CD4-positive, alpha-beta T cell treated with Interleukin-21 for 1 hour (primary cell): Measurements from ENCODE around the gene CNIH3.
"Not testable (repeated sequence)": the region's sequence is repeated elsewhere in the genome, so short reads cannot be mapped to it uniquely, and the experiment has no call there.

Experiments used
- DNase-seq: peaks from one replicate; pipeline ENCODE4 v3.0.0-alpha.2; 2020

Gene CNIH3

DNA sequence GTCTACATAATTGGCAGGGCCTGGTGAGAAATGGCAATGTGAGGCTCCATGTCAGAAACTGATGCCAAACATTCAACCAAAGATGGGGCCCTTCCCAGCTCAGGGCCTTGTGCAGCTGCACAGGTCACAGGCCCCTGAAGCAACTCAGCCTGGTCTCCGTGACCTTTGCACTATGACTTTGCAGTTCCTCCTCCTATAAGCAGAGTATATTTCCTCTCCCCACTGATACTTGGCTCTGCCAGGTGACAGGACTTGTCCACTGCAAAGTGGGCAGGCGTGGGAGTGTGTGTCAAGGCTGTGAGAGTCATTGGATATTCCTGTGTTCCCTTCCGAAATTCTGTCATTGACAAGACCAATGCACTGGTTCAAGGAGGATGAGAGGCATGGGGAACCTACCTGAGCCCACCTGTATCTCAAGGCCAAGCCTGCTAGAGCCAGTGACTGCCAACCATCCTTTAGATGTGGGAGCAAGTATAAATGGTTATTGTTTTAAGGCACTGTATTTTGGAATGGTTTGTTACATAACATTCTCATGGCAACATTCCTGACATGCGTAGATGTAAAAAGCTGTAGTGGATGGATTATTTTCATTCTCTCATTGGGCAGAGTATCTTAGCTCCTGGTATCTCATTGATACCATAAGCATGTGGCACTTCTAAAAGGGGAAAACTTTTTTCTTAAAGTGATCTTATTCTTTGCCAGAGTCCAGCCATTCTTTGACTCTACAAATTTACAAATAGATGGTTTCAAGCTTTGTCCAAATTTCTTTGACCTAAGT is 75.2 kb downstream of the CNIH3 start:
- no peak for DNase-seq

DNA sequence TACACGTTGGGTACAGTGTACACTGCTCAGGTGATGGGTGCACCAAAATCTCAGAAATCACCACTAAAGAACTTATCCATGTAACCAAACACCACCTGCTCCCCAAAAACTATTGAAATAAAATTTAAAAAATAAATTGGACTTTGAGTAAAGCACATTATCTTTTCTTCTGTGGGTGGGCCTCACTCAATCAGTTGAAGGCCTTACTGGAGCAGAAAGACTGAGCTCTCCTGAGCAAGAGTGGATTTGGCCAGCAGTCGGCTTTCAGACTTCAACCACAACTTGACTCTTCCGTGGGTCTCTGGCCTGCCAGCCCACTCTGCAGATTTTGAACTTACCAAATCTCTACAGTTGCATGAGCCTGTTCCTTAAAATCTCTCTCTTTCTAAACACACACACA is 78.9 kb downstream of the CNIH3 start:
- DNase-seq, result no peak

DNA sequence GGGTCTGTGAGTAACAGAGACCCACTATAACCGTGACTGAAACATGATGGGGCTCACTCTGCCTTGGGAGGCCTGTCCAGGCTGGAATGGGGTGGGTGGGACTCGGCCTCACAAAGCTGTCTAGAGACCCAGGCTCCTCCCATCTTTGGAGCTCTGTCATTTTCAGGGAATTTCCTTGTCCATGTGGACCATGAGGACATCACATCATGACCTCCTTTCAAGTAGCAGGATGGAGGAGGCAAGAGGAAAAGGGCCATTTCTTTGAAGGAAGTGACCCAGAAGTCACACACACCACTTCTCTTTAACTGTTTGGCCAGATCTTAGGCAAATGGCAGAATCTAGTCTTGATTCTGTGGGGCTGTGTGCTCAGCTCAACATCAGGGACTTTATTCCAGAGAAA is 79.9 kb downstream of the CNIH3 start:
- no peak for DNase-seq

DNA sequence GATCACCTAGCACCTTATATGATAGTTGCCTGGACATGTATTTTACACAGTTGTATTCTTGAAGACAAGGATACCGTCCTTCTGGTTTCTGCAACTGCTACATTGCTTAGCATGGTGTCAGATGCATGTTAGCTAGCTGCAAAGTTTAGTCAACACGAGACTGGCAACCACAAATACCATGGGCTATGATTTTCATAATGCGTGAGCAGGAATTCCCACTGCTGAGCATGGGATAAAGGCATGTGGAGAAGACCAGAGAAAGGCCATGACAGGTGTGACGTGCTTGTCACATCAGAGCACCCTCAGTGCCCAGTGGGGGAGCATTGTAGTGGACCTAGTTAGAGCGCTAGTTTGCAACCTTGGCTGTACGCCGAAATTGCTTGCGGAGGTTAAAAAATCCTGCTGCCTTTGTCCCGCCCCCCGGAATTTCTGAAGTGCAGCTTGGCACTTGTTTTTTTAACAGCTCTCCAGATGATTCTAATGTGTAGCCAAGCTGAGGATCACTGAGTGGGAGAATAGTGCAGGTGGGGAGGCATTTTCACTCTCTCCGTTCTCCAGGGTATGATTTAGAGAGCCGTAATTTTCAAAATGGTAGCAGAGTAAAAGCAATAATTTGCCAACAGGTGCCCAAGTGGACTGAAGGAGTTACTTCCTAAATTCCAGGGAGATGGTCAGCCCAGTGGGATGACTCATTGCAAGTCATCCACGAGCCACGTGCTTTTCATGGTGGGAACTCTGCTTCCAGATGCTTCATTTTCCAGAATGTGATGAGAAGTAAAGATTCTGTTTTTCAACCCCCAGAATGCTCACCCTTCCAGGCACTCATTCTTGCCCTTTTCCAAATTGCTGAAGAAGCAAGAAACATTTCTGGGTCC is 81.0 kb downstream of the CNIH3 start:
- no peak for DNase-seq

DNA sequence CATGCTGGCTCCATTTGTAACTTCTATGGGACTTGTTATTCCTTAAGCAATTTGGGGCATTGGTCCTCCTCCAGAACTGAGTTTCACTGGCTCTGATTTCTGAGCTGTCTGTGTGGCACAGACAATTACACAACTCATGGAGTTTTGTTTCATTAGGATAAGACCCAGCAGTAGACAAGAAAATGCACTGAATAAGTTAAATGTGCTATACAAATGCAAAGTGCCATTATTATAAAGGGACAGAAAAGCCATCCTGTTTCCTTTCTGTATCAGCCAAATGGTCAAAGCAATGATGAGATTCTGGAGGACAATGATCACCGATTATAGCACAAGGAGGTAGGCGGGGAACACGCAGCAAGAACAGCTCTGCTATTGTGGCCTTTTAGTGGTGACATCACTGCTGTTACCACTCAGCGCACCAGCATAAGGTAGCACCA is 81.9 kb downstream of the CNIH3 start:
- DNase-seq, result no peak

DNA sequence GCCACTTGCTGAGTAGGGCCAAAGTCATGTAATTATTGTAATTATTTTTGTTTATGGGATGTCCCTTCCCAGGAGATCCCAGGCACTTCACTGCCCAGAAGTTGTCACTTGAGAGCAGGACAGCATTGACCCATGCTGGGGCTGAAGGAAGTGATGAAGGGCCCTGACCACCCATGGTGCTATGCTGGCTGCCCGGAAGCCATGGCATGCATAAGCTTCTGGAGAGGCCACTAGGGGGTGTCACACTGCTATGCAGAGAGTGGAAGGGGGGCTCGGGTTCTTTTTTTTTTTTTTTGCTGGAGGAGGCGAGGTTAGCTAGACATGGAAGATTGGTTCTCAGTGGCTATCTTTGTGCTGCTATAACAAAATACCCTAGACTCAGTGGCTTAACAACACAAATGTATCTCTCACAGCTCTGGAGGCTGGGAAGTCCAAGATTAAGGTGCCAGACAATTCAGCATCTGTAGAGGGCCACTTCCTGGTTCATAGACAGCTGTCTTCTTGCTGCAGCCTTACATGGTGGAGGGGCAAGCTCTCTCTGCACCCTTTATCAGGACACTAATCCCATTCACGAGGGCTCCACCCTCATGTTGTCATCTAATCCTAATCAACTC is 84.9 kb downstream of the CNIH3 start:
- DNase-seq, result no peak

DNA sequence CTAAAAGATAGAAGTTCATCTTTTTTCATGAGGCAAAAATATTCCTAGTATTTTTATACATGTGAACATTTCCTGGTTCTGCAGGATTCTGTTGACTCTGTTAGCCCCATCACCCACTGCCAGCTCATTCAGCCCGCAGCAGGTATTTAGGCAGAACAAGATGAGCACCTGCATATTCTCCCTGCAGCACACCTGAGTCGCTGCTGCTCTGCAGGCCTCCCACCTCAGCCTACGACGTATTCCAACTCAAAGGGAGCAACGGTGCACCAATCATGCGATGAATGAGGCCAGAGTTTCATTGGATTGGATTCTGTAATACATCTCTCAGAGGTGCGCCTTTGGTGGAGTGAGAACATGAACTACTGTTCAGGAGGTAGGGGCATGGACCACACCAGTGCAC is 87.6 kb downstream of the CNIH3 start:
- no peak for DNase-seq

DNA sequence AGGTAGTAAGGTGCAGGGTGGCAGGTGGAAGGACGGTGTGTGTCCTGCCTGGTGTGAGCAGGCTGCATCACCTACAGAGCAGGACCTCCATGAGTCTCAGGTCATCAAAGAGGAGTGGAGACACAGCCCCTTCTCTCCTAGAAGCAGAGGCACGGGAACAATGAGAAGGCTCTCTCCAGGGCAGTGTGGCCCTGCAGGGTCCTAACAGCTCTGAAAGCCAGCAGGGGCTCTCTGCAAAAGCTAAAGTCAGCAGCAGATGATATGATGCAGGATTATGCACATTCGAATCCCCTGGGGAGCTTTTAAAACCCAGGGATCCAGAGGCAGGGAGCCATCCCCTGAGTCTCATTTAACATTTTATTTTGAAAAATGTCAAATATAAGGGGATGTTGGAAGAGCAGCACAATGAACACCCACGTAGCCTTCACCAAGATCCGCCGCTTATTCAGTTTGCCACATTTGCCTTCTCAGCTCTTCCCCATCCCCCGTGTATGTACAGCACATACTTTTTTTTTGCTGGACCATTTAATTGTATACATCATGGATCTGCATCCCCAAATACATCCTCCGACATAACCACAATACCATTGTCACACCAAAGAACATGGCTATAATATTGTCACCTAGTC is 88.1 kb downstream of the CNIH3 start:
- DNase-seq, result no peak

DNA sequence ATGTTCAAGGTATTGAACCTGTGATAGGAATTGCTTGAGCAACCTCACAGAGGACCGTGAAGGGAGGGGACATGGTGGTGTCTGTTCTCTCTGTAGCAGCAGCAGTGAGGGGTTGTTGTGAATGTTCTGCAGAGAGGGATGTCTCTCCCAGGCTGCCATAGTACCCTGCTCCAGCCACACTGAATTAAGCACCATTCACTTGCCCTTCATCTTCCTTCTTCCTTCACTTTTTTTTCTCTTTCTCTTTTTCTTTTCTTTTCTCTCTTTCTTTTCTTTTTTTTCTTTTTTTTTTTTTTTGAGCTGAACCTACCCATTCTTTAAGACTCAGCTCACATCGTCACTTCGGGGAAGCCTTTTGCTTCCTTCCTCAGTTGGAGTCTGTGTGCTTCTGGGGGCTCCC is 89.5 kb downstream of the CNIH3 start:
- no peak for DNase-seq

DNA sequence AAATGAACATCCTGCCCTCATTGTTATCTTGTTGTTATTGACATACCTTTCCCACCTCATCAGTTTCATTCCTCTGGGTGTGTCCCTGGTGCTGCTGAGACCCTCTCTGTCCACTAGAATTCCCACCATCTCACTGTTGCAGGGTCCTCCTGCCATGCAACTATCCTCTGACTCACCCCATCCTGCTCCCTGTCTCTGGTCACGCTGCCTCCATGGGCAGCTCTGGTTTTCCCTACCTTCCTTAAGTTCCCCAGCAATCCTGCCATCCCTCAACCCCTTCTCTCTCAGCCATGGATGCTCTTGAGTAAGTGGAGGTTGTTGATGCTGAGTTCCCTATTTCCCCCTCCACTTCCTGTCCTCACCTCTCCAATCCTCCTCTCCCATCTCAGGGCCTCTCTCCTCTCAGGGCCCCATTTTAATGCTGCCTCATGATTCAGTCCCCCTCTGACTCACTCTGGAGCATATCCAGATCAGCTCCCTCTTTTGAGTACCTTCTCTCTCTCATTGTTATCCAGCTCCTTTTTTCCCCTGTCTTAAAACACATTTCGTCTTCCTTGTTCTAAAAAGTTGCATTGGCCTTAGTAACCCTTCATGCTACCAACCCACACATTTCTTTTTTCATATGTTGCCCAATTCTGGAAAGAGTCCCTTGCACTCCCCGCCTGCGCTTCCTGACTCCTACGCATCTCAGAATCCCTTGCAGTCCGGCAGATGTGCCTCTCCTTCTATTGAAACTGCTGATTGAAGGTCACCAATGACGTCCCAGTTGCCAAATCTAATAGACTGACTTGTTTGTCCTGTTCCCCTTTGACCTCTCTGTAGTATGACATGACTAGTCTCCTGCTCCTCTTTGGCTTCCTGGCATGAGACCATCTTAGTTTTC is 92.0 kb downstream of the CNIH3 start:
- no peak for DNase-seq

DNA sequence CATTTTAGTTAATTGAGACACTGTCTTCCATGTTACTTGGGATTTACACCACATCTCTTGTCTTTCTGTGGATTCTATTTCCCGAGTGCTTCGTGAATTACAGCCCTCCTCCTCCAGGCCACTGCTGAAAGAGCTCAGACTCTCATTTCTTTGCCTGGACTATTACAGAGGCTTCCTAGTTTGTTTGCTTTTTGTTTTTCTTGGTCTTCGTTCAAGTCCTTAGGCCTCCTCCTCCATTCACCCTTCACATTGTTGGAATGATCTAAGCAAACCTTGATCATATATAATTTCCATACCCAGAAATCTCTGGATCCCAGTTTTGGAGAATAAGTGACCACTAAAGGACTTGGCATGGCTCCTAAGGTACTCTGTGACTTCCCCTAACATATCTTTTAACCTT is 94.1 kb downstream of the CNIH3 start:
- no peak for DNase-seq

DNA sequence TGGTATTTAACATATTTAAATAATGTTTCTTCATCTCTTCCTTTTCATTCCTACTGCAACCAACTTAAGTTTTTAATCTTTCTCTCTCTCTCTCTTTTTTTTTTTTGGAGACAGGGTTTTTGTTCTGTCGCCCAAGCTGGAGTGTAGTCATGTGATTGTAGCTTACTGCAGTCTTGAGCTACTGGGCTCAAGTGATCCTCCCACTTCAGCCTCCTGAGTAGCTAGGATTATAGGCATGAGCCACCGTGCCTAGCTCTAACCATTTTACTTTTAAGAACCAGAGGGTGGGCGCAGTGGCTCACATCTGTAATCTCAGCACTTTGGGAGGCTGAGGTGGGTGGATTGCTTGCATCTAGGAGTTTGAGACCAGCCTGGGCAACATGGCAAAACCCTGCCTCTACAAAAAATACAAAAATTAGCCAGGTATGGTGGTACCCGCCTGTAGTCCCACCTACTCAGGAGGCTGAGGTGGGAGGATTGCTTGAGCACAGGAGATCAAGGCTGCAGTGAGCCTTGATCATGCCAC is 95.2 kb downstream of the CNIH3 start:
- DNase-seq, result not testable (repeated sequence)

DNA sequence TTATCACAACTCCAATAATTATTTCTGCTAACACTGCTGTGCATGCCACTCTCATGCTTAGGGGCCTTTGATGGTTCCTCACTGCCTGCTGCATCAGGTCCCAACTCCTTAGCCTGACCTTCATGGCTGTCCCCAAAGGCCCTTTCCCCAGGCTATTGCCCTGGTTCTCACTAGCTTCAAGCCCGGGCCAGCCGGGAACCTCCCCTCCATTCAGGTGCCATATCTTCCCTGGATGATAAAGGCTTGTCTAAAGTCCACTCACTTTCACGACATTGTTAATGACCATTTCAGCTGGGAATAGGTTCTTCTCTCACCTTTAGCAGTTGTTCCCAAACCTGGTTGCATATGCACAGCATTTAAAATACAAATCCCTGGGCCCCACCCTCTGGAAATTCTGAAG is 95.8 kb downstream of the CNIH3 start:
- DNase-seq, result no peak

DNA sequence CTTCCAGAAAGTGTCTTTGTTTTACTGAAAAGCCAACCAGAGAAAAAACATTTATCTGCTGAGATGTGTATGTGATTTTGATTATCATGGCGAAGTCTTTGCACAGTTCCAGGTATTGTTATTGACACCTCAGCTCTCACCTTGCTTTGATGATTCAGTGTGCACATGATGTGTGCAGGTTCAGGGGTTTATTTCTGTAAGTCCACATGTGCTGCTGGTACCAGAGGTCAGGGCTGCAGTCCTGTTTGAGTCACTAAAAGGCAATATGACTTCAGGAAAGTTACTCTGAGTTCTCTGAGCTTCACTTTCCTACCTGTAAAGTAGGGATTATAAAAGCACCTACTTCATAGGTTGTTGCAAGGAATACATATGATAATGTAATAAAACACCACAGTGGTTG is 97.1 kb downstream of the CNIH3 start:
- no peak for DNase-seq

DNA sequence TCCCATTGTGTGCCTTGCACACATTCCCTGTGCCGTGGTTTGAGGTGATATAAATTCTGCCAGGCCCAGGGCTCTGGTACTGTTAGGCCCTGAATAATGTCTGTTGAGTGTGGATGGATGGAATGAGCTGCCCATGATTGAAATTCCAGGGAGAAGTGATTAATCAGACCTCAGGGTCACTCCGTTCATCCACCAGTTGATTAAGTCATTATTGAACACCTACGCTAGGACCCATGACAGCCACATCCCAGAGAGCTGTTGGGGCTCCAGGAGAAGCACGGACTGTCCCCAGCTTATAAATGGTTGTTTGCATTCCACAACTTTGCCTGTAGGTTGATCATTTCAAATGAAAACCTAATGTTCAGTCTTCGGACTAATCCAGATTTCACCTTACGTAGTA is 98.4 kb downstream of the CNIH3 start:
- DNase-seq, result no peak

DNA sequence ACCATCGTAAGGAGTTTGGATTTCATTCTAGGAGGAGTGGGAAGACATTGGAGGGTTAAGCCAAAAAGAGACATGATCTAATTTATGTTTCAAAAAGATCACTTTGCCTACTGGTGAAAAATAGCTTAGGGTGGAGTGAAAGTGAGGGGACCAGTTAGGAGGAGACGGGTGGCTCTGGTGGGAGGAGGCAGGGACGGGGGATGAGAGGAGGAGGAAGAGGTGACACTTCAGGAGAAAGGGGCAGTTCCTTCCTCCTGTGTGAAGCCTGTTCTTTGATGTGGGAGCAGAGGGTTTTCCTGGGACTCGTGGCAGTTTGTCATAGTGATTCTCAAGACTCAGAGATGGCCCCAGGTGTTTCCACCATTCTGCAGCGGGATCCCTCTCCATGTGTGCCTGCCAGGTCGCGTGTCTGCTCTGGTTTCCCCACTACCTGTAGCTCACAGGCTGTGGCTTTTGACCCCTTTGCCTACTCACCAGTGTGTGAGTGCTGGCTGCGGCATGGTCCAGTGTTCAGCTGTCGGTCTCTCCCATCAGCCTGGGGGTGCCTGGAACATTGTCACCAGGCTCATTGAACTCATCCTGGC is 102.4 kb downstream of the CNIH3 start:
- DNase-seq, result no peak

DNA sequence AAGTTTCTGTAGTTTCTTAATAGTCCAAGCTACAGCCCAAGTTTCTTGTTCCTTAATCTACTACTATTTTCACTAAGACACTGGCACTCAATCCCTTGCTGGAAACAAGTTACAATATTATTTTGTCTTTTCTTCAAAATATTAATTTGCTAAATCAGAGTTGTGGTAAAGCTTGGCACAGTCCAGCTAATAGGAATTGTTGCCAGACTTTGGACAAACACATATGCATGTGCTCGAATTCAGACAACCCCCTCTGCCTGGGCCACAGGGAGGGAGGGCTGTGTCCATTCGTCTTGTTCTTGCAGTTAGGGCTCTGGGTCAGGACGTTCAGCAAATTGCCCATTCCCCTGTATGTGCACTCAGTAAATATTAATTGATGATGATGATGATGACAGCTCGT is 103.6 kb downstream of the CNIH3 start:
- DNase-seq, result no peak

DNA sequence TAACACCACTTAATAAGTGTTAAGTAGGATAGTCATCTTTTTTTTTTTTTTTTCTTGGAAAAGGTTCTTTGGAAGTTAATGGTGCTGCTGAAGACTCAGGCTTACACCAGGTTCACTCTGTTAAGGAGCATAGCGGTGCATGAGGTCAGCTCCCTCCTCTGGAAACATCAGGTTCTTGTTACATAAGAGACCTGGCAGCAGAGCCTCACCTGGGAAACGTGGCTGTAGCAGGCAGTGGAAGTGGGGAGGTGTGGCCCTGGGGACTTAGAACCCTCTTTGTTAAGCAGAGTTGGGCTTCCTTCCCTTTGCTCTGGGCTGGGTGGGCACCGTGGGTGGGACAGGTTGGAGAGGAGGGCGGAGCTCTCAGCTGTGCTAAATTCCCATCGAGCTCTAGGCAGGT is 104.1 kb downstream of the CNIH3 start:
- no peak for DNase-seq

DNA sequence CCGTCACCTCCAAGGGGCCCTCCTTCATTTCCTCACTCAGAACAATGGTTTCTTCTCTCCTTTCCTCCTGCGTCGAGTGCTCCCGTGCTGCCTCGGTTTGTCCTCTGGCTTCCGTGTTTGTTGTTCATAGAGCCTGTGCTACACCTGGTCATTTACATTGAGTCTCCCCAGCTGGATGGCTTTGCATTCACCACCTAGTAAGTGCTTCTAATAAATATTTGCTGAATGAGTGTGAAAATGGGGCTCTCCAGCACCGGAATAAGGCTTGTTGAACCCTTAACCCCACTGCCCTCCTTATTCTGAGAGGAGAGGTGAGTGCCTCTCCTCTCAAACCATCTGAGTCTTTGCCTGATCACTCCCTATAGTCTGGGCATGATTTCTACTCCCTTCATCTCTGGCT is 104.9 kb downstream of the CNIH3 start:
- no peak for DNase-seq

DNA sequence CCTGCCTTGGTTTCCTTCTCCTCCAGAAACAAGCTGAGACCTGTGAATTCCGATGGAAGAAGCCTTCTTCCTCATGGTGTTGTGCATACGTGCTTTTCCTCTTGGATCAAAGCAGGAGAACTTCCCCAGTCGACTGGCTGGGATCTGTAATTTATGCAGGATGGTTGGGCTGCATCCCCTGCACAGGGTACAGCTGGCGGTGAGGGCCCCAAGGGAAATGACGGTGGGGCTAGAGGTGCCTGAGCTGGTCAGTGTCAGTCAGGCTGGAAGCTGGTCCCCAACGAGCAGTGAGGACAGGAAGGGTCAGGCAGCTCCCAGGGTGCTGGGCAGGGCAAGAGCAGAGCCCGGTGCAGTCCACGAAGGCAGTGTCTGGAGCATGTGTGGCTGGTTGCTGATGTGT is 106.7 kb downstream of the CNIH3 start:
- no peak for DNase-seq

DNA sequence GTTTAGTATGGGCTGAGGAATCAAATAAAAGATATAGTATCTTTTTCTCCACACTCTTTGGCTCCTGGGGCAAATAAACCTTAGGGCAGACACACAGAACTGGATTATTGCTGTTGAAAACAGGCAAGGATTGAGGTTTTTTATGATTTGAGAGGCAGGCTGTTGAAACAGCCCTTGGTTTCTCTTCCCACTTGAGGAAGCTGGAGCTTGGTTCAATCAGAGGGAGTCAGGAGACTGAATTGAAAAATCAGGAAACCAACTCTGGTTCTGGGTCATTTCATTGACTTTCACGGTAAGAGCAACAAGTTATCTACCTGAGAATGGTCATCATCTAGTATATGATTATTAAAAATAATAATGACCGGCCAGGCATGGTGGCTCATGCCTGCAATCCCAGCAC is 108.4 kb downstream of the CNIH3 start:
- no peak for DNase-seq
